Measurements from ENCODE around the gene PPM1E.

DNA sequence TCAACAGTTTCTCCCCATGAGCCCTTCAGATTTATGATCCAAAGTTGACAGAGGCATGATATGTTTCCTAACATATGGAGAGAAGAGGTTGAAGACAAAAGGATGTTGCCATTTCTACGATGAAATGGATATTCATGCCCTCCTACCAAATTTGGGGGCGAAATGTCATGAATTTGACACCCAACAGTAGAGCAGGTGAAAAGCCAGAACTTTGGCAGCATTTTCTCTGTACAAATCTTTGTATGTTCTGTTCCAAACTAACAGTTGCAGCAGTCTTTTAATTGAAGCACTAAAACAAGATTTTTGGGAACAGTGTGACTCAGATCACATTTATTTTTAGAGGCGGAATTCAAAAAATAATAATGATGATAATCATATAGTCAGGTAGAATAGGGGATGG is 220.9 kb downstream of the PPM1E start:
- TF ChIP-seq CTCF (IDR thresholded peaks at IDR 0.05) (no peak), POLR2A (IDR thresholded peaks at IDR 0.05) (no peak)
